ENCODE measurements around the gene CDH13.

The CDH13 gene

GRCh38 chr16:83029467-83029866, 402.7 kb downstream of the CDH13 start:
- TF ChIP-seq, protein P1, sequence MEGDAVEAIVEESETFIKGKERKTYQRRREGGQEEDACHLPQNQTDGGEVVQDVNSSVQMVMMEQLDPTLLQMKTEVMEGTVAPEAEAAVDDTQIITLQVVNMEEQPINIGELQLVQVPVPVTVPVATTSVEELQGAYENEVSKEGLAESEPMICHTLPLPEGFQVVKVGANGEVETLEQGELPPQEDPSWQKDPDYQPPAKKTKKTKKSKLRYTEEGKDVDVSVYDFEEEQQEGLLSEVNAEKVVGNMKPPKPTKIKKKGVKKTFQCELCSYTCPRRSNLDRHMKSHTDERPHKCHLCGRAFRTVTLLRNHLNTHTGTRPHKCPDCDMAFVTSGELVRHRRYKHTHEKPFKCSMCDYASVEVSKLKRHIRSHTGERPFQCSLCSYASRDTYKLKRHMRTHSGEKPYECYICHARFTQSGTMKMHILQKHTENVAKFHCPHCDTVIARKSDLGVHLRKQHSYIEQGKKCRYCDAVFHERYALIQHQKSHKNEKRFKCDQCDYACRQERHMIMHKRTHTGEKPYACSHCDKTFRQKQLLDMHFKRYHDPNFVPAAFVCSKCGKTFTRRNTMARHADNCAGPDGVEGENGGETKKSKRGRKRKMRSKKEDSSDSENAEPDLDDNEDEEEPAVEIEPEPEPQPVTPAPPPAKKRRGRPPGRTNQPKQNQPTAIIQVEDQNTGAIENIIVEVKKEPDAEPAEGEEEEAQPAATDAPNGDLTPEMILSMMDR (IDR thresholded peaks at IDR 0.05; ENCODE audit: low read depth, low read length): no peak
- no peak for DNase-seq
- no peak overlapping the region for H3K4me3 ChIP-seq (ENCODE audit: low read depth, low read length)
- no peaks in the 10 kb centered on the region for H3K27me3 ChIP-seq (ENCODE audit: insufficient read depth, low read depth, severe bottlenecking)
- no peaks in the 10 kb centered on the region for H3K9me3 ChIP-seq (ENCODE audit: severe bottlenecking)
- no peak overlapping the region for H3K27ac ChIP-seq
- H3K36me3 ChIP-seq: no peaks in the 10 kb centered on the region

DNA sequence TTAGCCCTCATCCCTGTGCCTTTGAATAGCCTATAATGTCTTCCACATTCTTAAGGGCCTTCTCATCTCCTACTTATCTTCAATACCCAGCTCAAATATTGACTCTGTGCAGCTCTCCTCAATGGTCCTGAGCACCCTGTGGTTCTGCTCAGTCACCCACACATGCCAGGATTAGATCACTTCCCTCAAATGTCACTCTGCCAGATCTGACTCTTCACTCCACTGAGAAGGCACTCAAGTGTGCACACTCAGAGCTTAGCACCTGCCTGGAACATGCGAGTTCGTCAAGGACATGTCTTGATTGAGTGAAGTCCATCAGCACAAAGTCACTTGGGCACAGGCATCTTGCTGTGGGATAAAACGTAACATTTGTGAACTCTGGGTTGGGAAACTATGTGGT, 404.8 kb downstream of the CDH13 start:
- H3K4me3 ChIP-seq (ENCODE audit: low read depth, low read length): no peak overlapping the region
- H3K27me3 ChIP-seq (ENCODE audit: insufficient read depth, low read depth, severe bottlenecking): no peaks in the 10 kb centered on the region
- no peak overlapping the region for H3K27ac ChIP-seq
- H3K9me3 ChIP-seq (ENCODE audit: severe bottlenecking): no peaks in the 10 kb centered on the region
- TF ChIP-seq, protein P1 (IDR thresholded peaks at IDR 0.05; ENCODE audit: low read depth, low read length): no peak
- no peak for DNase-seq
- no peaks in the 10 kb centered on the region for H3K36me3 ChIP-seq

DNA sequence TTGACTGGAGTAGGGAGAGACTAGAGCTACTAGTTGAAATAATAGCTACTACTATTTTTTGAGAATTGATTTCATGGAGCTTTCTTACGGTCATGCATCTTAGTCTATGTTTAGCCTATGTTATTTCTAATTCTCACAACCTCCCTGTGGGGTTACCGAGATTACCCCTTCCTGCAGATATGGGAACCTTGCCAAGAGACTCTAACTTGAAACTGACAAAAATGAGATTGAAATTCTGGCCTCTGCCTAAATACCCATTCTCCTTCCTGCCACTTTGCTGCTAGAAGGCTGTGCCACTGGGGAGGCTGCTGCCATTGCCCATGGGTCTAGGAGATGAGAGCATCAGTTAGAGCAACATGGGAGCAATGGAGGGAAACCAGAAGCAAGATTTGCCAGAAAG, 410.3 kb downstream of the CDH13 start:
- Histone ChIP-seq H3K27me3 (ENCODE audit: insufficient read depth, low read depth, severe bottlenecking) (no peaks in the 10 kb centered on the region), H3K27ac (no peak overlapping the region), H3K36me3 (no peaks in the 10 kb centered on the region), H3K4me3 (ENCODE audit: low read depth, low read length) (no peak overlapping the region), H3K9me3 (ENCODE audit: severe bottlenecking) (no peaks in the 10 kb centered on the region)
- TF ChIP-seq, protein P1 (IDR thresholded peaks at IDR 0.05; ENCODE audit: low read depth, low read length): no peak
- no peak for DNase-seq

GRCh38 chr16:83037884-83038283, 411.1 kb downstream of the CDH13 start:
- TF ChIP-seq, protein P1 (IDR thresholded peaks at IDR 0.05; ENCODE audit: low read depth, low read length): no peak
- H3K4me3 ChIP-seq (ENCODE audit: low read depth, low read length): no peak overlapping the region
- H3K27me3 ChIP-seq (ENCODE audit: insufficient read depth, low read depth, severe bottlenecking): no peaks in the 10 kb centered on the region
- H3K36me3 ChIP-seq: no peaks in the 10 kb centered on the region
- no peaks in the 10 kb centered on the region for H3K9me3 ChIP-seq (ENCODE audit: severe bottlenecking)
- DNase-seq: no peak
- no peak overlapping the region for H3K27ac ChIP-seq

DNA sequence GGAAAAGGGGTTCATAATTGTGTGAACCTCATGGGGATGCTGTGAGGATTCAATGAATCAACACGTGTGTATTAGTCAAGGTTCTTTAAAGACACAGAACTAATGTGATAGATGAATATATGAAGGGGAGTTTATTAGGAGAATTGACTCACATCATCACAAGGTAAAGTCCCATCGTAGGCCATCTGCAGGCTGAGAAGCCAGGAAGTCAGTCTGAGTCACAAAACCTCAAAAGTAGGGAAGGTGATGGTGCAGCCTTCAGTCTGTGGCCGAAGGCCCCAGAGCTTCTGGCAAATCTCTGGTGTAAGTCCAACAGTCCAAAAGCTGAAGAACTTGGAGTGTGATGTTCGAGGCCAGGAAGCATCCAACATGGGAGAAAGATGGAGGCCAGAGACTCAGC, 413.4 kb downstream of the CDH13 start:
- no peak for DNase-seq

GRCh38 chr16:83044589-83044988, 417.8 kb downstream of the CDH13 start:
- H3K9me3 ChIP-seq (ENCODE audit: severe bottlenecking): no peaks in the 10 kb centered on the region

More for the DNA sequence above, 413.4 kb downstream of the CDH13 start:
- H3K4me3 ChIP-seq (ENCODE audit: low read depth, low read length): no peak overlapping the region
- no peaks in the 10 kb centered on the region for H3K9me3 ChIP-seq (ENCODE audit: severe bottlenecking)
- H3K36me3 ChIP-seq: no peaks in the 10 kb centered on the region
- no peaks in the 10 kb centered on the region for H3K27me3 ChIP-seq (ENCODE audit: insufficient read depth, low read depth, severe bottlenecking)
- H3K27ac ChIP-seq: no peak overlapping the region
- TF ChIP-seq, protein P1 (IDR thresholded peaks at IDR 0.05; ENCODE audit: low read depth, low read length): no peak

More at GRCh38 chr16:83044589-83044988, 417.8 kb downstream of the CDH13 start:
- no peak overlapping the region for H3K4me3 ChIP-seq (ENCODE audit: low read depth, low read length)
- no peak overlapping the region for H3K27ac ChIP-seq
- no peak for DNase-seq
- TF ChIP-seq, protein P1 (IDR thresholded peaks at IDR 0.05; ENCODE audit: low read depth, low read length): no peak
- H3K27me3 ChIP-seq (ENCODE audit: insufficient read depth, low read depth, severe bottlenecking): no peaks in the 10 kb centered on the region
- H3K36me3 ChIP-seq: no peaks in the 10 kb centered on the region
